ENCODE data around the gene CEP164.

DNA sequence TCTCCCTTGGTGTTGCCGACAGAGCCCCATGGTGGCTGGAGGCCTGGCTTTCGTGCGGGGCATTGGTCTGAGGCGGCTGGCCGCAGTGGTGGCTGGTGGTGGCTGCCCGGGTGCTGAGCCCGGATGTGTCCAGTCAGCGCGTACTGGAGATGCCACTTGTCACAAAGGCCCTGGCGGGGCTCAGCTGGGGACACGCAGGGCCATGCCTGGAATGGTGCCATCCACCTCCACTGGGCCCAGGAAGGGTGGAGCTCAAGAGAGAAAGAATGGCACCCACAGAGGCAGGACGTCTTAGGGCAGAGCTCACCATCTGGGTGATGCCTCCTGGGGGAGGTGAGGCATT, 92.5 kb downstream of the CEP164 start:
- TF ChIP-seq, protein P1, sequence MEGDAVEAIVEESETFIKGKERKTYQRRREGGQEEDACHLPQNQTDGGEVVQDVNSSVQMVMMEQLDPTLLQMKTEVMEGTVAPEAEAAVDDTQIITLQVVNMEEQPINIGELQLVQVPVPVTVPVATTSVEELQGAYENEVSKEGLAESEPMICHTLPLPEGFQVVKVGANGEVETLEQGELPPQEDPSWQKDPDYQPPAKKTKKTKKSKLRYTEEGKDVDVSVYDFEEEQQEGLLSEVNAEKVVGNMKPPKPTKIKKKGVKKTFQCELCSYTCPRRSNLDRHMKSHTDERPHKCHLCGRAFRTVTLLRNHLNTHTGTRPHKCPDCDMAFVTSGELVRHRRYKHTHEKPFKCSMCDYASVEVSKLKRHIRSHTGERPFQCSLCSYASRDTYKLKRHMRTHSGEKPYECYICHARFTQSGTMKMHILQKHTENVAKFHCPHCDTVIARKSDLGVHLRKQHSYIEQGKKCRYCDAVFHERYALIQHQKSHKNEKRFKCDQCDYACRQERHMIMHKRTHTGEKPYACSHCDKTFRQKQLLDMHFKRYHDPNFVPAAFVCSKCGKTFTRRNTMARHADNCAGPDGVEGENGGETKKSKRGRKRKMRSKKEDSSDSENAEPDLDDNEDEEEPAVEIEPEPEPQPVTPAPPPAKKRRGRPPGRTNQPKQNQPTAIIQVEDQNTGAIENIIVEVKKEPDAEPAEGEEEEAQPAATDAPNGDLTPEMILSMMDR (conservative IDR thresholded peaks at IDR 0.05) = no peak
- no peak for TF ChIP-seq EZH2 (IDR thresholded peaks at IDR 0.05; ENCODE audit: low read depth)
